ENCODE data around the gene SLC25A40. TPM values are rescaled to one million over a fixed set of nuclear protein-coding genes. Genes with fewer than 3 reads are reported as not detected.

SLC25A40 gene
- total RNA-seq, 1 experiment from 2014 or later: 29.6 TPM

GRCh38 chr7:87852306-87852705 lies 23.9 kb downstream of the SLC25A40 start:
- no peak for TF ChIP-seq EZH2 (IDR thresholded peaks at IDR 0.05; ENCODE audit: borderline replicate concordance, low read depth, low read length, poor library complexity, severe bottlenecking)
- TF ChIP-seq, protein P1, sequence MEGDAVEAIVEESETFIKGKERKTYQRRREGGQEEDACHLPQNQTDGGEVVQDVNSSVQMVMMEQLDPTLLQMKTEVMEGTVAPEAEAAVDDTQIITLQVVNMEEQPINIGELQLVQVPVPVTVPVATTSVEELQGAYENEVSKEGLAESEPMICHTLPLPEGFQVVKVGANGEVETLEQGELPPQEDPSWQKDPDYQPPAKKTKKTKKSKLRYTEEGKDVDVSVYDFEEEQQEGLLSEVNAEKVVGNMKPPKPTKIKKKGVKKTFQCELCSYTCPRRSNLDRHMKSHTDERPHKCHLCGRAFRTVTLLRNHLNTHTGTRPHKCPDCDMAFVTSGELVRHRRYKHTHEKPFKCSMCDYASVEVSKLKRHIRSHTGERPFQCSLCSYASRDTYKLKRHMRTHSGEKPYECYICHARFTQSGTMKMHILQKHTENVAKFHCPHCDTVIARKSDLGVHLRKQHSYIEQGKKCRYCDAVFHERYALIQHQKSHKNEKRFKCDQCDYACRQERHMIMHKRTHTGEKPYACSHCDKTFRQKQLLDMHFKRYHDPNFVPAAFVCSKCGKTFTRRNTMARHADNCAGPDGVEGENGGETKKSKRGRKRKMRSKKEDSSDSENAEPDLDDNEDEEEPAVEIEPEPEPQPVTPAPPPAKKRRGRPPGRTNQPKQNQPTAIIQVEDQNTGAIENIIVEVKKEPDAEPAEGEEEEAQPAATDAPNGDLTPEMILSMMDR (conservative IDR thresholded peaks at IDR 0.05; ENCODE audit: low read depth, low read length): no peak
- intact Hi-C loops (cut with micrococcal nuclease; ENCODE audit: unreplicated experiment): no loop called here

DNA sequence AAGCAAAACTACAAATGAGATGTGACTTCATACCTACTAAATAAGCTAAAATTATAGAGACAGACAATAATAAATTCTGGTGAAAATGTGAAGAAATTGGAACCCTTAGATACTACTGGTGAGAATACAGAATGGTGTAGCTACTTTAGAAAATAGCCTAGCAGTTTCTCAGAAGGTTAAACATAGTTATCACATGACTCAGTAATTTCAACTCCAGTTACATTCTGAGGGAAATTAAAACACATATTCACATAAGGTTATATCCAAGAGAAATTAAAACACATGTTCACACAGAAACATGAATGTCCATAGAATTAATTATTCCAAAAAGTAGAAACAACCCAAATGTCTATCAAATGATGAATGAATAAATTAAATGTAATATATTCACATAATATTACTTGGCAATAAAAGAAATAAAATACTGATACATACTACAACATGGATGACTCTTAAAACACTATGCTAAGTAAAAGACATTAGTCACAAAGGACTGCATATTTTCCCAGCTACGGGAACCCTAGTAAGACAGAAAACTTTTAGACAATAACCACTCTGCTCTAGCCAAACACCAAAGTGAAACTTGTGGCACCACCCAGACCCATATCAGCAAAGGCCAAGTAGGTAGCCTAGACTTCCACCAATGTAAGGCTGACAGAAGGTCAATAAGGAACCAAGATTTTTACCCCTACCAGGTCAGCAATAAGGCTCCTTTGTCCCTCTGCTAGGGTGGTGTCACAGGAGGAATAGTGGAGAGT lies 25.1 kb downstream of the SLC25A40 start:
- no peak overlapping the region for H3K4me3 ChIP-seq (ENCODE audit: low read depth, low read length, poor library complexity, severe bottlenecking)
- H3K36me3 ChIP-seq (ENCODE audit: insufficient read depth, low read length, poor library complexity, severe bottlenecking): peaks cover 34% of the 10 kb centered on the region
- no peaks in the 10 kb centered on the region for H3K4me1 ChIP-seq (ENCODE audit: insufficient read depth, low read length, poor library complexity, severe bottlenecking)
- no peak overlapping the region for H3K27ac ChIP-seq (ENCODE audit: low read depth, low read length, poor library complexity, severe bottlenecking)
- ChIA-PET CTCF (no interaction called here), POLR2A (ENCODE audit: low non-redundant PET) (no interaction called here)
- intact Hi-C loops (cut with micrococcal nuclease; ENCODE audit: unreplicated experiment): no loop called here
- H3K27me3 ChIP-seq (replicated peaks; ENCODE audit: insufficient read depth, low read depth, low read length, poor library complexity): no peaks in the 10 kb centered on the region
- H3K9me3 ChIP-seq (ENCODE audit: low read depth, low read length, poor library complexity, severe bottlenecking): peaks cover 4% of the 10 kb centered on the region
- no TSS peak for BruUV-seq (replicated peaks)
- no peak for DNase-seq (ENCODE audit: low spot score)
- TF ChIP-seq, protein P1 (conservative IDR thresholded peaks at IDR 0.05; ENCODE audit: low read depth, low read length): no peak
- no peak for TF ChIP-seq EZH2 (IDR thresholded peaks at IDR 0.05; ENCODE audit: borderline replicate concordance, low read depth, low read length, poor library complexity, severe bottlenecking)

More at GRCh38 chr7:87852306-87852705, 23.9 kb downstream of the SLC25A40 start:
- no peaks in the 10 kb centered on the region for H3K4me1 ChIP-seq (ENCODE audit: insufficient read depth, low read length, poor library complexity, severe bottlenecking)
- H3K27ac ChIP-seq (ENCODE audit: low read depth, low read length, poor library complexity, severe bottlenecking): no peak overlapping the region
- DNase-seq (ENCODE audit: low spot score): no peak
- H3K27me3 ChIP-seq (replicated peaks; ENCODE audit: insufficient read depth, low read depth, low read length, poor library complexity): no peaks in the 10 kb centered on the region
- POLR2A ChIA-PET (ENCODE audit: low non-redundant PET): no interaction called here
- H3K9me3 ChIP-seq (ENCODE audit: low read depth, low read length, poor library complexity, severe bottlenecking): peaks cover 4% of the 10 kb centered on the region
- CTCF ChIA-PET: no interaction called here
- no peak overlapping the region for H3K4me3 ChIP-seq (ENCODE audit: low read depth, low read length, poor library complexity, severe bottlenecking)
- peaks cover 31% of the 10 kb centered on the region for H3K36me3 ChIP-seq (ENCODE audit: insufficient read depth, low read length, poor library complexity, severe bottlenecking)
- BruUV-seq (replicated peaks): no TSS peak

GRCh38 chr7:87837597-87837996 lies 38.6 kb downstream of the SLC25A40 start:
- no TSS peak for BruUV-seq (replicated peaks)
- Histone ChIP-seq H3K27ac (ENCODE audit: low read depth, low read length, poor library complexity, severe bottlenecking) (no peak overlapping the region), H3K4me3 (ENCODE audit: low read depth, low read length, poor library complexity, severe bottlenecking) (no peak overlapping the region), H3K36me3 (ENCODE audit: insufficient read depth, low read length, poor library complexity, severe bottlenecking) (peaks cover under 1% of the 10 kb centered on the region), H3K4me1 (ENCODE audit: insufficient read depth, low read length, poor library complexity, severe bottlenecking) (no peaks in the 10 kb centered on the region), H3K27me3 (replicated peaks; ENCODE audit: insufficient read depth, low read depth, low read length, poor library complexity) (no peaks in the 10 kb centered on the region), H3K9me3 (ENCODE audit: low read depth, low read length, poor library complexity, severe bottlenecking) (no peaks in the 10 kb centered on the region)
- CTCF ChIA-PET: no interaction called here
- no peak for DNase-seq (ENCODE audit: low spot score)
- intact Hi-C loops (cut with micrococcal nuclease; ENCODE audit: unreplicated experiment): no loop called here
- POLR2A ChIA-PET (ENCODE audit: low non-redundant PET): no interaction called here
- no peak for TF ChIP-seq EZH2 (IDR thresholded peaks at IDR 0.05; ENCODE audit: borderline replicate concordance, low read depth, low read length, poor library complexity, severe bottlenecking)
- TF ChIP-seq, protein P1 (conservative IDR thresholded peaks at IDR 0.05; ENCODE audit: low read depth, low read length): no peak

Measured in A673 (cell line).